NCI-H2171 treated with DMSO at 0.1 percent for 48 hours (cell line): ENCODE results near the gene SETX.

Experiments used
- DNase-seq: peaks from one replicate; lab custom pipeline; 2025; lab: John Stamatoyannopoulos, UW

Gene SETX

GRCh38 chr9:132239999-132240840 lies 114.6 kb downstream of the SETX start:
- no peak for DNase-seq

GRCh38 chr9:132239518-132239917 lies 115.3 kb downstream of the SETX start:
- no peak for DNase-seq

DNA sequence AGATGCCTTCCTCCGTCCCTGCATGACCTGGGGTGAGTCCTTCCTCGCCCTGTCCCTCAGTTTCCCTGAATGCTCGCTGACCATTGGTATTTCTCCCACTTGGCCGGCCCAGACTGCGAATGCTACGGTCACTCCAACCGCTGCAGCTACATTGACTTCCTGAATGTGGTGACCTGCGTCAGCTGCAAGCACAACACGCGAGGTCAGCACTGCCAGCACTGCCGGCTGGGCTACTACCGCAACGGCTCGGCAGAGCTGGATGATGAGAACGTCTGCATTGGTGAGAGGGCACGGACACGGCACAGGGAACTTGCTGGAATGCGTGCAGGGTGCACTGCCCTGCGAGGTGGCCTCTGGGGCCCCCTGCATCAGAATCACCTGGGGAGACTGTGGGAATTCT lies 115.8 kb downstream of the SETX start:
- DNase-seq, result no peak

- no peak for DNase-seq
Observed at GRCh38 chr9:132238026-132238972, 116.5 kb downstream of the SETX start.

GRCh38 chr9:132237481-132237880 lies 117.3 kb downstream of the SETX start:
- no peak for DNase-seq

DNA sequence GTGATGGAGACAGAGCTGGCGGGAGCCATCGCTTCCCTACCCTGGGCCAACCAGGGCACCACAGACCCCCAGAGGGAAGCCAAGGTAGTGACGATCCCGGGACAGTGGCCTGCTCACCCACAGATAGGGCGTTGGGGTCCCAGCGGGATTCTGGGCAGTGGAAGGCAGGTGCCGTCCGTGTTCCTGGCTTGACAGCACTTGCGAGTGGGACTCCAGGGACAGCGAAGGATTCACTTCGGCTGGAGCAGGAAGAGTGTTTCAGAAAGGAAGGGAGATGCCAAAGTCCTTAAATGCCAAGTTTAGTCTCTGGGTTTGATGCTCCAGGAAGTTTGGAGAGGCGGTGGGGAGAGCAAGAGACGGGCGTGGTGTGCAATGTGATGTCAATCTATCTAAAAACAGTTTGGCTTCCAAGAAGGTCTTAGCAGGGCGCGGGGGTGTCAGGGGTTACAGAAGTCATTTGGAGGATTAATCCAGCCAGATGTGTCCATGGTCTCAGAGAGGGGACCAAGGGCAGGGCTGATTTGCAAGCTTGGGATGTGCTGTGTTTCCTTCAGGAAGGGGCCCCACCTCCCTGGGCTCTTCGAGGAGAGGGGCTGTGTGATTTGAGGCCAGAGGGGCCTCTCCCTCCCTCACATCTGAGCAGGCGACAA lies 118.0 kb downstream of the SETX start:
- DNase-seq, result no peak

- DNase-seq, result peak; percentile 96
Observed at GRCh38 chr9:132235894-132236661, 118.7 kb downstream of the SETX start.

GRCh38 chr9:132235125-132235524 lies 119.7 kb downstream of the SETX start:
- no peak for DNase-seq

DNA sequence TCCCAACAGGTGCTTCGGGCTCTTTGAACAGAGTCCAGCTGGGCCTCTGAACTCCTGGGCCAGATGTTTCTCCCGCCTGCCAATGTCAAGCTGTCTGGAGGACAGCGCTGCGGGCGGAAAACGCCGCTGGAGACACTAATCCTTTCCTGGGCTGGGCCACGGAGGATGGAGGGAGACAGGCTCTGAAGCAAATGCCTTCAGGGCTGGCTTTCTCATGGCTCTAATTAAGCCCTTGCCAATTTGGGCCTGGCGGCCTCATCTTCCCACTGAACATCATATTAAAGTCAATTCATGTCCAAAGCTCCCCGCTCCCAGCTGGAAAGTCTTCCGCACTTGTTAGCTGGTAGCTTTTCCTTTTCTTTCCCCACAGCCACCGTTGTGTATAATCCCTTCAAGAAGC lies 120.3 kb downstream of the SETX start:
- DNase-seq, result peak; percentile 41

DNA sequence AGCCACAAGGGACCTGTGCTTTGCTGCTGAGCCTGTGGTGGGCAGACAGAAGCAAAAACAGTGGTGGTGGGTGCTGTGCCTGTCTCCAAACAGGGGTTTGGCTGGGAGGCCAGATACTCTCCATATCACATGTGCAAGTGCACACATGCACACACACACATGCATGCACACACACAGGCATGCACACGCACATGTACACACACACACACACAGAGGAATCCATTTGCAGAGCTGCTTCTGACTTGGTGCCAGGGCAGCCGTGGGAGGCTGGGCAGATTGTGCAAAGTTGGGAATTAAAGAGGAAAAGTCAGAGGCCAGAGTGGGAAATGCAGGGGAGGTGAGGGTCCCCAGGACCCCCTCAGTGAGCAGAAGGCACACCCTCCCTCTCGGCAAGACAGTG lies 121.6 kb downstream of the SETX start:
- no peak for DNase-seq

- no peak for DNase-seq
Observed at GRCh38 chr9:132232522-132232921, 122.3 kb downstream of the SETX start.

GRCh38 chr9:132231019-132231701 lies 123.6 kb downstream of the SETX start:
- DNase-seq, result peak; percentile 87

GRCh38 chr9:132230605-132231004 lies 124.2 kb downstream of the SETX start:
- DNase-seq, result peak; percentile 99

- DNase-seq, result no peak
Observed at GRCh38 chr9:132228062-132228461, 126.7 kb downstream of the SETX start.

- no peak for DNase-seq
Observed at GRCh38 chr9:132226571-132227430, 128.0 kb downstream of the SETX start.

DNA sequence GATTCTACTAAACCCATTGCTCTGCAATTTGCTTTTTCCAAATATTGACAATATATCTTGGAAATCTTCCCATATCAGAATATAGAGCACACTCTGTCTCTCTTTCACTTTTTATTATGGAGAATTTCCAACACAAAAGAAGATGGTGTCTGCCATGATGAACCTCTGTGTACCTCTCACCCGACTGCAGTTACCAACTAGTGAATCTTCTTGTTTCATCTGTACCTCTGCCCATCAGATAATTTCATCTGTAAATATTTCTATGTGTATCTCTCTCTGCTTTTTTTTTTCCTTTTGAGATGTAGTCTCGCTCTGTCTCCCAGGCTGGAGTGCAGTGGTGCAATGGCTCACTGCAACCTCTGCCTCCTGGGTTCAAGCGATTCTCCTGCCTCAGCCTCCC lies 130.1 kb downstream of the SETX start:
- DNase-seq, result no peak

DNA sequence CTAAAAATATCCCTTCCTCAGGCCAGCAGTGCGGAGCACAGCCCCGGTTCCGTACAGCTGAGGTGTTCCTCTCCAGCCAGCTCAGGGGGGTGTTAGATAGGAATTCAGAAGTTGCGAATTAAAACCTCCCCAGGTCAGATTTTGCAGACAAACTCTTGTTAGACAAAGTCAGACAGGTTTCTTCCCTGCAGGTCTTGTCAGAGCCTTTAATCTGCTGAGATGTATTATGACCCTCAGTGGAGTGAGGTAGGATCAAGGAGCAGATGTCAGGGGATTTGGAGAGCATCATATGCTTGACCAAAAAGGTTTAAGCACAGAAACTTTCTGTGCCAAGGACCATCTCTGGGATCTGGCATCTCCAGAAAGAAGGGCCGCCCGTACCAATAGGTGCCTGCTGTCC lies 132.8 kb downstream of the SETX start:
- DNase-seq, result no peak

- no peak for DNase-seq
Observed at GRCh38 chr9:132218208-132218607, 136.6 kb downstream of the SETX start.

- no peak for DNase-seq
Observed at GRCh38 chr9:132216861-132217619, 137.7 kb downstream of the SETX start.
